Sciatic nerve (tissue), 2 donors: ENCODE measurements around the gene STX8. TPM values are rescaled to one million over a fixed set of nuclear protein-coding genes. Genes with fewer than 3 reads are reported as not detected.

ENCODE experiments used
- ATAC-seq: fragments of 200-7000 bp; cut with Tn5 transposase; one replicate; pipeline ENCODE4 v1.9.1; 2020; ENCODE audit warnings: mild to moderate bottlenecking, moderate library complexity
- DNase-seq: peaks from one replicate; pipeline ENCODE4 v3.0.0-alpha.2; 2020; ENCODE audit warnings: low spot score
- intact Hi-C: fragments of 100-400 bp; cut with DNase I; formaldehyde crosslinking; loops from one replicate; pipeline ENCODE4 v1.14.2; 2022
- total RNA-seq: library from RNA; stranded (reverse); fragmentation: NEBNext Ultra II Directional; extraction: Animal tissue kit (Norgen Biotek cat#: 25700); gene quantifications from one replicate; pipeline ENCODE4 v1.2.1, GENCODE V29; 2021
- donor health status: DM: no; HTN: no; CAD: no.
- donor health status: DM: no; HTN: no; CAD: no.

STX8 gene
- total RNA-seq, 1 donor from 2014 or later = 67.0 TPM

- no peak for ATAC-seq
- DNase-seq = no peak
- intact Hi-C loops = no loop called here
Observed at GRCh38 chr17:9229160-9229825, 346.3 kb downstream of the STX8 start.

GRCh38 chr17:9228408-9229159 is 347.0 kb downstream of the STX8 start:
- DNase-seq (no peak), ATAC-seq (peak; percentile 65)
- intact Hi-C loops = no loop called here

GRCh38 chr17:9227819-9228407 is 347.7 kb downstream of the STX8 start:
- intact Hi-C loops = no loop called here
- no peak for ATAC-seq
- DNase-seq = no peak

- intact Hi-C loops = no loop called here
- ATAC-seq = no peak
Observed at GRCh38 chr17:9226794-9227135, 348.9 kb downstream of the STX8 start.

GRCh38 chr17:9226130-9226793 is 349.4 kb downstream of the STX8 start:
- ATAC-seq = no peak
- intact Hi-C loops = no loop called here
- no peak for DNase-seq

More at GRCh38 chr17:9226794-9227135, 348.9 kb downstream of the STX8 start:
- DNase-seq = no peak

- ATAC-seq = no peak
- intact Hi-C loops = no loop called here
- no peak for DNase-seq
Observed at GRCh38 chr17:9225305-9226101, 350.1 kb downstream of the STX8 start.

GRCh38 chr17:9224485-9224884 is 351.1 kb downstream of the STX8 start:
- DNase-seq (no peak), ATAC-seq (no peak)
- intact Hi-C loops = no loop called here

- ATAC-seq = no peak
- no peak for DNase-seq
- intact Hi-C loops = no loop called here
Observed at GRCh38 chr17:9223531-9223930, 352.1 kb downstream of the STX8 start.

GRCh38 chr17:9221922-9222180 is 353.8 kb downstream of the STX8 start:
- intact Hi-C loops = no loop called here
- no peak for DNase-seq
- no peak for ATAC-seq

GRCh38 chr17:9221147-9221921 is 354.3 kb downstream of the STX8 start:
- ATAC-seq = no peak
- no peak for DNase-seq
- intact Hi-C loops = no loop called here

GRCh38 chr17:9220398-9221146 is 355.0 kb downstream of the STX8 start:
- ATAC-seq (no peak), DNase-seq (no peak)
- intact Hi-C loops = no loop called here

- intact Hi-C loops = no loop called here
- ATAC-seq = no peak
- no peak for DNase-seq
Observed at GRCh38 chr17:9219631-9220397, 355.8 kb downstream of the STX8 start.

GRCh38 chr17:9218911-9219310 is 356.7 kb downstream of the STX8 start:
- DNase-seq (no peak), ATAC-seq (no peak)
- intact Hi-C loops = no loop called here

GRCh38 chr17:9218064-9218635 is 357.5 kb downstream of the STX8 start:
- DNase-seq = no peak
- intact Hi-C loops = no loop called here
- ATAC-seq = peak; percentile 3

- intact Hi-C loops = no loop called here
- ATAC-seq = peak; percentile 78
- no peak for DNase-seq
Observed at GRCh38 chr17:9217151-9218056, 358.2 kb downstream of the STX8 start.

- no peak for DNase-seq
- ATAC-seq = no peak
- intact Hi-C loops = no loop called here
Observed at GRCh38 chr17:9215465-9215864, 360.2 kb downstream of the STX8 start.
